ENCODE measurements around the gene ELL. TPM values are rescaled to one million over a fixed set of nuclear protein-coding genes. Genes with fewer than 3 reads are reported as not detected.

Gene ELL
- total RNA-seq, 4 donors from 2014 or later: 21.8 to 30.8 (median 27.3) TPM

DNA sequence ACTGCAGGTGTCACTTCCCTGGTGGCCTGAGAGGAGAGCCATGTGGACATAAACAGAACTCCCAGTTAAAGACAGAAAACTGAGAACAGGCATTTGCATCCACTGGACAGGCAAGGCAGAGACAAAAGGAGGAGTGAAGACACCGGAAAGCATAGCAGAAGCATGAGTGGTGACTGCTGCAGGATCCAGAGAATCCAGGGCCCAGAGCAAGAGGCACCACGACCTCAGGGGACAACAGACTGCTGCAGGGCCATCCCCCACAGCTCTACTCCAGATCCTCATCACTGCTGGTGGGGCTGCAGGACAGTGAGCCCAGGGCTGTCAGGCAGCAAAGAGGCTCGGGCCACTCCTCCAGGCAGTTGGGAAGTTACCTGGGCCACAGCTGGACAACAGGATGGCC is 69.5 kb downstream of the ELL start:
- in situ Hi-C loops (cut with MboI; ENCODE audit: low sequenced_read_pairs in 4 of 4) (loop anchor here (10.0 to 25.0 kb wide), 5 partner anchors 110 to 392 kb away; partner anchors contain the start of genes UBA52 (in 3 of the 4), UPF1 (in 2 of the 4), CRTC1 (in 1 of the 4) and KXD1 (in 1 of the 4)), intact Hi-C loops (cut with DNase I; ENCODE audit: low total_unique reads) (loop anchor here (5.0 kb wide), 1 partner anchor 395 kb away; no protein-coding TSS in a partner anchor)
- Histone ChIP-seq H3K27ac (no peak overlapping the region), H3K4me3 (no peak overlapping the region), H3K27me3 (no peaks in the 10 kb centered on the region), H3K36me3 (peaks cover 0 to 40% of the 10 kb centered on the region in 2 donors), H3K9me3 (no peaks in the 10 kb centered on the region), H3K4me1 (peaks cover 18 to 28% of the 10 kb centered on the region in 2 donors)
- no peak for DNase-seq
- TF ChIP-seq, protein P1, sequence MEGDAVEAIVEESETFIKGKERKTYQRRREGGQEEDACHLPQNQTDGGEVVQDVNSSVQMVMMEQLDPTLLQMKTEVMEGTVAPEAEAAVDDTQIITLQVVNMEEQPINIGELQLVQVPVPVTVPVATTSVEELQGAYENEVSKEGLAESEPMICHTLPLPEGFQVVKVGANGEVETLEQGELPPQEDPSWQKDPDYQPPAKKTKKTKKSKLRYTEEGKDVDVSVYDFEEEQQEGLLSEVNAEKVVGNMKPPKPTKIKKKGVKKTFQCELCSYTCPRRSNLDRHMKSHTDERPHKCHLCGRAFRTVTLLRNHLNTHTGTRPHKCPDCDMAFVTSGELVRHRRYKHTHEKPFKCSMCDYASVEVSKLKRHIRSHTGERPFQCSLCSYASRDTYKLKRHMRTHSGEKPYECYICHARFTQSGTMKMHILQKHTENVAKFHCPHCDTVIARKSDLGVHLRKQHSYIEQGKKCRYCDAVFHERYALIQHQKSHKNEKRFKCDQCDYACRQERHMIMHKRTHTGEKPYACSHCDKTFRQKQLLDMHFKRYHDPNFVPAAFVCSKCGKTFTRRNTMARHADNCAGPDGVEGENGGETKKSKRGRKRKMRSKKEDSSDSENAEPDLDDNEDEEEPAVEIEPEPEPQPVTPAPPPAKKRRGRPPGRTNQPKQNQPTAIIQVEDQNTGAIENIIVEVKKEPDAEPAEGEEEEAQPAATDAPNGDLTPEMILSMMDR (IDR thresholded peaks at IDR 0.05 in 4 of 5, conservative IDR thresholded peaks at IDR 0.05 in 1 of 5): no peak
- no peak for TF ChIP-seq POLR2A (IDR thresholded peaks at IDR 0.05)
- ATAC-seq: no peak

DNA sequence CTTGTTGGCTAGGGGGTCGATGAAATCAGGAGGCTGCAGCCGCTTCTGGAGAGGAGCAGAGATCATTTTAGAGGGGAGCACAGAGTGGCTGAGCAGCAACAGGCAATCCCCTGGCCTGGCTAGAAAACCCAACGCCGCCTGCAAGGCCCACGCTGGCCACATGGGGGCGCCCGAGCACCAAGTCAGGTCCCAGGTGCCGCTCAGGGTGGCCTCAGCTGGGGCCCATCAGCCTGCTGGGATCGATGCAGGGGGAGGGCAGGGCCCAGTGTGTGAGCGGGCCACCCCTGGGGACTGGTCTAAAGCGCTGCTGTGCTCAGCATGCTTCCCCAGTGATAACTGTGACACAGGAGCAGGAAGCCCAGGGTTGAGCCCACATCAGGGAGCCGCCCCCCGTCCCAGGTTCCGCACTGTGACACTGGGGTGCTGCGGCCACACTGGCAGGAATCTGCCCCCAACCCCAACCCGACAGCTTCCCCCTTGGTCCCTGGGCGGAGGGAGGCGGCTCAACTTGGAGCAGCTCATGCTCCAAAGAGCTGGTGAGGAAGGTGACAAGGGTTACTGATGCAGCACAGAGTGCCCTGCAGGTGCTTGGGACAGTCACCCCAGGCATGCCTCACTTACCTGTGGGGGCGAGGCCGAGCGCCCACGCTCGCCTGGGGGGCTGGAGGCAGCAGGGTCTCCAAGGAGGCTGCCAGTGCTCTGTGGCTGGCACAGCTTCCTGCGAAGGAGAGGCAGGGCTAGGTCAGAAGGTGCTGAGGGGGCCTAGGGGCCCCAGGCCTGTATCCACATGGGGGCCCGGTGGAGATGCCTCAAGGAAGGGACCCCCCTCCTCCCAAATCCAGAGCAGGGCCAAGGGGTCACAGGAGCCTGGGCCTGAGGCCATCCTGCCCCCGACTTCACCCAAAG is 70.7 kb downstream of the ELL start:
- Histone ChIP-seq H3K9me3 (no peaks in the 10 kb centered on the region), H3K36me3 (peaks cover 0 to 52% of the 10 kb centered on the region in 2 donors), H3K27ac (peak overlapping the region in 3 of 4 donors; percentile 18 to 28 (median 20)), H3K4me1 (peaks cover 6 to 16% of the 10 kb centered on the region in 2 donors), H3K27me3 (no peaks in the 10 kb centered on the region), H3K4me3 (no peak overlapping the region)
- intact Hi-C loops (cut with DNase I; ENCODE audit: low total_unique reads) (loop anchor here (2.0 to 5.0 kb wide), 2 partner anchors 138 to 396 kb away; partner anchors contain the start of gene REX1BD), in situ Hi-C loops (cut with MboI; ENCODE audit: low sequenced_read_pairs in 4 of 4) (loop anchor here (10.0 to 25.0 kb wide), 5 partner anchors 111 to 394 kb away; partner anchors contain the start of genes UBA52 (in 3 of the 4), UPF1 (in 2 of the 4), CRTC1 (in 1 of the 4) and KXD1 (in 1 of the 4))
- DNase-seq (peak; percentile 56 to 80), ATAC-seq (peak; percentile 73 to 83)
- TF ChIP-seq, protein P1 (IDR thresholded peaks at IDR 0.05 in 4 of 5, conservative IDR thresholded peaks at IDR 0.05 in 1 of 5): peak; percentile 97 to 99 (median 98)
- TF ChIP-seq POLR2A (IDR thresholded peaks at IDR 0.05): no peak

DNA sequence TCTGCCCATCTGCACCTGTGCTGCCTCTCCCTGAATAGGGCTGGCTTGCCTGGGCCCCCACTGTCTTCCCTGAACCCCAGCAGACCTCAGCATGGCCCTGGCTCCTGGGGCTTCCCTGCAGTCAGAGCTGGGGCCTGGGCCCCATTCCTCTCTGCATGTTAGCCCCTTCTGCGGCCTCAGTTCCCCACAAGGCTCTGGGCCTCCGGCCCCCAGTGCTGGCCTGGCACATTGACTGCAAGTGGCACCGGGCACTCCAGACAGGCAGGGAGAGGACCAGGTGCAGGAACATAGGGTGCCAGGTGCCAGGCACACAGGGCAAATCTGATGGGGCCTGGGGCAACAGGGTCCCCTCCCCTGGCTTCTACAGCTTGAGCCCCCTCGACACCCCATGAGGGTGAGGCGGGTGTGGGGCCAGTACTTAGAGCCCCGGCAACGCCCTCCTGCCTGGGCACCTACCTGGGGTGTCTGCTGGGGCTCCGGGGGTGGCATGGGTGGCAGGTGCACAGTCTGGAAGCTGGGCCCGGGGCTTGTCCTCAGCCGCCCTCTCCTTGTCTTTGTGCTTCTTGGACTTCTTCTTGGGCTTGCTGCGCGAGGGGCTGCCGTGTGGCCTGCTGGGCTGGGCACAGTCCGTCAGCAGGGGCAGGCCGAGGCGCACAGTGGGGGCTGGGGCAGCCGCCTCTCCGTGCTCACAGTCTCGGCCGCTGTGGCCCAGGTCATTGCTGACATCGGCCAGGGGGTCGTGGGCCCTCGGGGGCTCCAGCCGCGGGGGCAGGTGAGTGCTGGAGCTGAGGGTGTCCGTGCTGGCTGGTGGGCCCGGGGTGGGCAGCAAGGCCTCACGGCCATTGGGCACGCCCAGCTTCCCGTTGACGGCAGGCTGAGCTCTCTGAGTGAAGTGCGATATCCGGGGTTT is 71.6 kb downstream of the ELL start:
- peaks cover 0 to 61% of the 10 kb centered on the region in 2 donors for H3K36me3 ChIP-seq
- ATAC-seq (no peak), DNase-seq (no peak)
- no peak overlapping the region for H3K27ac ChIP-seq
- H3K27me3 ChIP-seq: no peaks in the 10 kb centered on the region
- in situ Hi-C loops (cut with MboI; ENCODE audit: low sequenced_read_pairs in 4 of 4): loop anchor here (10.0 to 25.0 kb wide), 5 partner anchors 112 to 395 kb away; partner anchors contain the start of genes UBA52 (in 3 of the 4), UPF1 (in 2 of the 4), CRTC1 (in 1 of the 4) and KXD1 (in 1 of the 4)
- intact Hi-C loops (cut with DNase I; ENCODE audit: low total_unique reads): loop anchor here (2.0 to 5.0 kb wide), 2 partner anchors 139 to 397 kb away; partner anchors contain the start of gene REX1BD
- H3K9me3 ChIP-seq: no peaks in the 10 kb centered on the region
- peaks cover 6 to 16% of the 10 kb centered on the region in 2 donors for H3K4me1 ChIP-seq
- no peak for TF ChIP-seq POLR2A (IDR thresholded peaks at IDR 0.05)
- no peak overlapping the region for H3K4me3 ChIP-seq

DNA sequence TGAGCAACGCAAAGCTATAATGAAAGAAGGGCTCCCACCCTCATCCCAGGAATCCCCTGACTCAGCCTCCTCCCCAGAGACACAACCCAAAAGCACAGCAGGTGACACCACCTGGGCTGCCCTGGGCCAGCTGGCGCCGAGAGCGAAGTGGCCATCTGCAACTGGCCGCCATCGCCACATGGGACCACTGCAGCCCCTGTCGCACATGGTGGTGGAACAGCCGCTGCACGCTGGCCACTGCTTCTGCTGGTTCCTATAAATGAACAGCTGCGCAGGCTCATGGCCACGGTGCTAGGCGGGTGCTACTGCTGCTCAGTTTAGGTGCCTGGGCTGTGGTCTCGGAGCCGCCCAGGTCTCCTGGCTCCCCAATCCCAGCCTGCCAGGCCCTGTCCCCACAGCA is 72.3 kb downstream of the ELL start:
- intact Hi-C loops (cut with DNase I; ENCODE audit: low total_unique reads) (no loop called here), in situ Hi-C loops (cut with MboI; ENCODE audit: low sequenced_read_pairs in 4 of 4) (no loop called here)
- TF ChIP-seq POLR2A (IDR thresholded peaks at IDR 0.05): no peak
- TF ChIP-seq, protein P1 (IDR thresholded peaks at IDR 0.05 in 4 of 5, conservative IDR thresholded peaks at IDR 0.05 in 1 of 5): no peak
- Histone ChIP-seq H3K4me1 (peaks cover 6 to 16% of the 10 kb centered on the region in 2 donors), H3K9me3 (no peaks in the 10 kb centered on the region), H3K36me3 (peaks cover 0 to 69% of the 10 kb centered on the region in 2 donors), H3K4me3 (no peak overlapping the region), H3K27me3 (no peaks in the 10 kb centered on the region), H3K27ac (no peak overlapping the region)
- DNase-seq: no peak
- no peak for ATAC-seq
